Hepatocyte (in vitro differentiated cells): ENCODE results near the gene HOXC9. TPM values are rescaled to one million over a fixed set of nuclear protein-coding genes. Genes with fewer than 3 reads are reported as not detected.

Source experiments
- DNase-seq: peaks from one replicate; pipeline ENCODE4 v3.0.0-alpha.2; 2016; ENCODE audit warnings: low spot score
- H2AFZ ChIP-seq: fragments of 200-600 bp; sonication (generic); 2 replicates; pipeline ENCODE4 v1.6.0; 2016; ENCODE audit warnings: antibody characterized with exemption, mild to moderate bottlenecking
- H3K27ac ChIP-seq: fragments of 200-600 bp; sonication (generic); 2 replicates; pipeline ENCODE4 v1.5.1; 2016; ENCODE audit warnings: mild to moderate bottlenecking
- H3K27me3 ChIP-seq: fragments of 200-600 bp; sonication (generic); 2 replicates; pipeline ENCODE4 v1.6.1; 2016
- H3K36me3 ChIP-seq: fragments of 200-600 bp; sonication (generic); replicated peaks from 2 replicates; pipeline ENCODE4 v1.5.1; 2016; ENCODE audit warnings: low read depth; ENCODE audit not compliant: insufficient read depth
- H3K4me1 ChIP-seq: fragments of 200-600 bp; sonication (generic); 2 replicates; pipeline ENCODE4 v1.5.1; 2016; ENCODE audit warnings: mild to moderate bottlenecking, moderate library complexity; ENCODE audit not compliant: insufficient read depth
- H3K4me2 ChIP-seq: fragments of 200-600 bp; sonication (generic); 2 replicates; pipeline ENCODE4 v1.6.0; 2016
- H3K4me3 ChIP-seq: fragments of 200-600 bp; sonication (generic); 2 replicates; pipeline ENCODE4 v1.5.1; 2016; ENCODE audit warnings: mild to moderate bottlenecking
- H3K79me2 ChIP-seq: fragments of 200-600 bp; sonication (generic); 2 replicates; pipeline ENCODE4 v1.6.0; 2017; ENCODE audit warnings: mild to moderate bottlenecking
- H3K9me2 ChIP-seq: fragments of 200-600 bp; sonication (generic); replicated peaks from 2 replicates; pipeline ENCODE4 v1.6.0; 2017; ENCODE audit warnings: mild to moderate bottlenecking; ENCODE audit not compliant: insufficient read depth
- H3K9me3 ChIP-seq: fragments of 200-600 bp; sonication (generic); 2 replicates; pipeline ENCODE4 v1.5.1; 2016; ENCODE audit warnings: low read depth, mild to moderate bottlenecking
- H4K20me1 ChIP-seq: fragments of 200-600 bp; sonication (generic); 2 replicates; pipeline ENCODE4 v1.6.0; 2016; ENCODE audit warnings: mild to moderate bottlenecking; ENCODE audit not compliant: insufficient read depth, poor library complexity, severe bottlenecking
- EZH2 ChIP-seq: fragments of 200-600 bp; sonication (generic); IDR thresholded peaks from 2 replicates; pipeline ENCODE4 v1.6.1; 2016; ENCODE audit warnings: antibody characterized with exemption, mild to moderate bottlenecking, borderline replicate concordance
- EZH2phosphoT487 ChIP-seq: fragments of 200-600 bp; sonication (generic); IDR thresholded peaks from one replicate; pipeline ENCODE4 v1.6.1; 2018; ENCODE audit warnings: antibody characterized with exemption, mild to moderate bottlenecking, low read depth, moderate library complexity; ENCODE audit not compliant: unreplicated experiment, severe bottlenecking
- WGBS: methylation state at CpG from one replicate; pipeline ENCODE4 v1.1.6; 2016; ENCODE audit warnings: low lambda C conversion rate; ENCODE audit errors: missing lambda C conversion rate; 5-methylcytosine and 5-hydroxymethylcytosine counted together
- polyA plus RNA-seq: library from polyadenylated mRNA; unstranded; fragments of >200 nt; fragmentation: Nextera tagmentation; extraction: Ambion mirVana; gene quantifications from 2 replicates; pipeline ENCODE4 v1.2.1, GENCODE V29; 2016
- total RNA-seq: library from RNA; depleted of rRNA; stranded (reverse); fragments of >200 nt; gene quantifications from 2 replicates; pipeline ENCODE4 v1.2.3, GENCODE V29; 2014
- TF ChIP-seq, protein P1 (sequence below): fragments of 200-600 bp; sonication (generic); IDR thresholded peaks from 2 replicates; pipeline ENCODE4 v1.5.1; 2016; ENCODE audit warnings: antibody characterized with exemption, mild to moderate bottlenecking; ENCODE audit not compliant: poor library complexity

HOXC9 gene
- total and polyA plus RNA-seq, 2 experiments from 2014 or later = 0.10 to 4.1 TPM

GRCh38 chr12:54031480-54031879 is 31.5 kb downstream of the HOXC9 start:
- WGBS = 47% methylated on average over 16 of the region's 16 CpGs
- Histone ChIP-seq H2AFZ (peak overlapping the region; percentile 38), H3K9me3 (no peaks in the 10 kb centered on the region), H3K9me2 (no peaks in the 10 kb centered on the region), H3K27ac (peak overlapping the region; percentile 84), H3K4me2 (peak overlapping the region; percentile 68), H3K4me1 (peaks cover 48% of the 10 kb centered on the region), H3K36me3 (no peaks in the 10 kb centered on the region), H3K79me2 (peaks cover 11% of the 10 kb centered on the region), H3K27me3 (peaks cover 79% of the 10 kb centered on the region), H4K20me1 (no peaks in the 10 kb centered on the region), H3K4me3 (no peak overlapping the region)
- DNase-seq = no peak
- TF ChIP-seq EZH2phosphoT487 (no peak), EZH2 (peak; percentile 14)
- TF ChIP-seq, protein P1, sequence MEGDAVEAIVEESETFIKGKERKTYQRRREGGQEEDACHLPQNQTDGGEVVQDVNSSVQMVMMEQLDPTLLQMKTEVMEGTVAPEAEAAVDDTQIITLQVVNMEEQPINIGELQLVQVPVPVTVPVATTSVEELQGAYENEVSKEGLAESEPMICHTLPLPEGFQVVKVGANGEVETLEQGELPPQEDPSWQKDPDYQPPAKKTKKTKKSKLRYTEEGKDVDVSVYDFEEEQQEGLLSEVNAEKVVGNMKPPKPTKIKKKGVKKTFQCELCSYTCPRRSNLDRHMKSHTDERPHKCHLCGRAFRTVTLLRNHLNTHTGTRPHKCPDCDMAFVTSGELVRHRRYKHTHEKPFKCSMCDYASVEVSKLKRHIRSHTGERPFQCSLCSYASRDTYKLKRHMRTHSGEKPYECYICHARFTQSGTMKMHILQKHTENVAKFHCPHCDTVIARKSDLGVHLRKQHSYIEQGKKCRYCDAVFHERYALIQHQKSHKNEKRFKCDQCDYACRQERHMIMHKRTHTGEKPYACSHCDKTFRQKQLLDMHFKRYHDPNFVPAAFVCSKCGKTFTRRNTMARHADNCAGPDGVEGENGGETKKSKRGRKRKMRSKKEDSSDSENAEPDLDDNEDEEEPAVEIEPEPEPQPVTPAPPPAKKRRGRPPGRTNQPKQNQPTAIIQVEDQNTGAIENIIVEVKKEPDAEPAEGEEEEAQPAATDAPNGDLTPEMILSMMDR = no peak

DNA sequence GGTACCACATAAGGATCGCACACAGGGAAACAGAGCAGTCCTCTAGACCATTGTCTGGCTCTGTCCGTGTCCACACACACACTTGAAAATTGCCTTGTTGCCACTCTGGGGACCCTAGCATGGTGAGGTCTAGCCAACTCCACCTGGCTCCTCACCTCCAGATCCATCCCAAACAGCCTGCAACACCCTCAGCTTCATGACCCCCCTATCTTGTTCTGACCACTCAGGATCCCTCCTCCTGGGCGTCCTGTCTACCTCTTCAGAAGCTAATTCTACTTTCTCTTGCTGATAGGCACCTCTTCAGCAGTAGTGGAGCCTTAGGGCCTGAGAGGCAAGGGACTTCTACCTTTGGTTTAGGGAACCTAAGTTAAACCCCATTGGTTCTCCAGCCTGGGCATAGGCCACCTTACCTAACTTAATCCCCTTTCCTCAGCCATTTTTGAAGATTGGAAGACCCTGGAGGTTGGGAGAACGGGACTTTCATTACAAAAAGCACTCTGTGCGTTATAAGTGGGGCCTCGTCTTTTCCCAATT is 32.2 kb downstream of the HOXC9 start:
- Histone ChIP-seq H4K20me1 (no peaks in the 10 kb centered on the region), H3K4me2 (no peak overlapping the region), H3K36me3 (no peaks in the 10 kb centered on the region), H3K4me1 (peaks cover 42% of the 10 kb centered on the region), H3K79me2 (peaks cover 6% of the 10 kb centered on the region), H3K9me3 (no peaks in the 10 kb centered on the region), H3K4me3 (no peak overlapping the region), H3K27me3 (peaks cover 80% of the 10 kb centered on the region), H3K27ac (no peak overlapping the region), H3K9me2 (no peaks in the 10 kb centered on the region), H2AFZ (no peak overlapping the region)
- TF ChIP-seq EZH2phosphoT487 (no peak), EZH2 (no peak)
- TF ChIP-seq, protein P1 = no peak
- 47% methylated on average over 6 of the region's 6 CpGs for WGBS
- no peak for DNase-seq

DNA sequence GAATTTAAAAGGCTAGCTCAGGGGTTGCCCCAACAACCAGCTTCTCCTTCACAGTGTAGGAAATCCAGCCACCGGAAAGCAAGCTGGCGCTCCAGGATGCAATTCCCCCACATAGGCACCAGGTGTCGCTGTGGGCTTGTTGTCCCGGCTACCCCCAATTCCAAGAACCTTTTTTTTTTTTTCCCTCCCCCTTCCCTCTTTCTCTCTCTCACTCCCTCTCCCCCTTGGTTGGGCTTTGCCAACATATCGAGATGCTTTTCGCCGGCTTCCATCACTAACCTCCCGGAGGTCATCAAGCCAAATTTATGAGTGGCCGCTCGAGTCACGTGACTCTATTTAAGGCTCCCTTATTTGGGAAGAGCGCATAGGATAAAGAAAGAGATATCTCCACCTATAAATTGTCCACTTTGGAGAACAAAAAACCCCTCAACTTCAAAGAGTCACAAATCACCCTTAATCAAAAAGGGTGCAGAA is 32.7 kb downstream of the HOXC9 start, which contains the start of gene HOXC5:
Gene HOXC5, plus strand, starts transcription at position 424 of the 474 bp plus-strand sequence. CDS start 73 bp downstream, outside the sequence.
- H3K9me3 ChIP-seq = no peaks in the 10 kb centered on the region
- H3K4me1 ChIP-seq = peaks cover 38% of the 10 kb centered on the region
- WGBS = 2% methylated on average over 12 of the region's 12 CpGs
- peak within 1 kb of the TSS; percentile 2 for H3K27ac ChIP-seq
- H3K36me3 ChIP-seq = no peaks in the 10 kb centered on the region
- no peaks in the 10 kb centered on the region for H3K9me2 ChIP-seq
- peak within 1 kb of the TSS; percentile 0 for H3K4me3 ChIP-seq
- no peak within 1 kb of the TSS for H2AFZ ChIP-seq
- TF ChIP-seq, protein P1 = peak; percentile 93
- TF ChIP-seq EZH2phosphoT487 = no peak
- peaks cover 75% of the 10 kb centered on the region for H3K27me3 ChIP-seq
- peak; percentile 86 for DNase-seq
- no peaks in the 10 kb centered on the region for H4K20me1 ChIP-seq
- peaks cover under 1% of the 10 kb centered on the region for H3K79me2 ChIP-seq
- H3K4me2 ChIP-seq = peak within 1 kb of the TSS; percentile 79
